ENCODE measurements around the gene SUMO2. TPM values are rescaled to one million over a fixed set of nuclear protein-coding genes. Genes with fewer than 3 reads are reported as not detected.
"Not testable (repeated sequence)": the region's sequence is repeated elsewhere in the genome, so short reads cannot be mapped to it uniquely, and the experiment has no call there.

Gene SUMO2
- total RNA-seq, 2 experiments from 2014 or later: 506 to 525 TPM

GRCh38 chr17:75209061-75209460 lies 26.3 kb upstream of the SUMO2 start:
- Mint-ChIP-seq H3K36me3 (ENCODE audit: low read depth) (peaks cover 36% of the 10 kb centered on the region), H3K27me3 (no peaks in the 10 kb centered on the region), H3K4me1 (ENCODE audit: low read depth) (peaks cover 16% of the 10 kb centered on the region), H3K27ac (no peak overlapping the region), H3K9me3 (no peaks in the 10 kb centered on the region), H3K4me3 (no peak overlapping the region)
- ATAC-seq (no peak), DNase-seq (no peak)
- ChIA-PET POLR2A (interaction anchor here (0.6 to 1.6 kb wide), 5 partner anchors 9 to 314 kb away, joined by 3 to 4 read pairs (median 3); no protein-coding TSS in a partner anchor), CTCF (interaction anchor here (0.7 to 1.8 kb wide), 5 partner anchors 15 to 149 kb away, joined by 3 to 9 read pairs (median 4); no protein-coding TSS in a partner anchor)
- TF ChIP-seq CTCF (IDR thresholded peaks at IDR 0.05): no peak
- intact Hi-C loops (cut with micrococcal nuclease): no loop called here

GRCh38 chr17:75208161-75208560 lies 25.4 kb upstream of the SUMO2 start:
- Mint-ChIP-seq H3K36me3 (ENCODE audit: low read depth) (peaks cover 32% of the 10 kb centered on the region), H3K4me3 (no peak overlapping the region), H3K27me3 (no peaks in the 10 kb centered on the region), H3K9me3 (no peaks in the 10 kb centered on the region), H3K27ac (no peak overlapping the region), H3K4me1 (ENCODE audit: low read depth) (peaks cover 20% of the 10 kb centered on the region)
- POLR2A ChIA-PET: interaction anchor here (1.2 to 1.8 kb wide), 3 partner anchors 10 to 63 kb away, joined by 3 to 4 read pairs (median 4); partner anchors contain the start of gene MIF4GD
- DNase-seq (no peak), ATAC-seq (no peak)
- intact Hi-C loops (cut with micrococcal nuclease): no loop called here
- CTCF ChIA-PET: interaction anchor here (1.0 to 9.3 kb wide), 3 partner anchors 37 to 304 kb away, joined by 3 to 221 read pairs (median 4); no protein-coding TSS in a partner anchor
- TF ChIP-seq CTCF (IDR thresholded peaks at IDR 0.05): no peak

GRCh38 chr17:75207760-75208159 lies 25.0 kb upstream of the SUMO2 start:
- H3K36me3 Mint-ChIP-seq (ENCODE audit: low read depth): peaks cover 29% of the 10 kb centered on the region
- no peak overlapping the region for H3K27ac Mint-ChIP-seq
- ATAC-seq (no peak), DNase-seq (no peak)
- peaks cover 20% of the 10 kb centered on the region for H3K4me1 Mint-ChIP-seq (ENCODE audit: low read depth)
- TF ChIP-seq CTCF (IDR thresholded peaks at IDR 0.05): no peak
- intact Hi-C loops (cut with micrococcal nuclease): no loop called here
- no peaks in the 10 kb centered on the region for H3K9me3 Mint-ChIP-seq
- ChIA-PET CTCF (interaction anchor here (0.8 to 9.3 kb wide), 3 partner anchors 30 to 305 kb away, joined by 3 to 221 read pairs (median 3); no protein-coding TSS in a partner anchor), POLR2A (interaction anchor here (1.6 to 1.9 kb wide), 4 partner anchors 10 to 94 kb away, joined by 3 to 8 read pairs (median 6); partner anchors contain the start of genes MIF4GD and SLC25A19)
- no peak overlapping the region for H3K4me3 Mint-ChIP-seq
- no peaks in the 10 kb centered on the region for H3K27me3 Mint-ChIP-seq

- Mint-ChIP-seq H3K4me1 (ENCODE audit: low read depth) (peaks cover 20% of the 10 kb centered on the region), H3K4me3 (peak overlapping the region; percentile 95), H3K27ac (peak overlapping the region; percentile 100), H3K36me3 (ENCODE audit: low read depth) (peaks cover 26% of the 10 kb centered on the region)
- H3K27me3 Mint-ChIP-seq; ATAC-seq; H3K9me3 Mint-ChIP-seq; DNase-seq; intact Hi-C loops (cut with micrococcal nuclease): not testable (repeated sequence)
- ChIA-PET CTCF (interaction anchor here (0.8 to 9.3 kb wide), 5 partner anchors 31 to 93 kb away, joined by 3 to 221 read pairs (median 3); no protein-coding TSS in a partner anchor), POLR2A (interaction anchor here (1.0 to 2.0 kb wide), 7 partner anchors 18 to 99 kb away, joined by 3 to 8 read pairs (median 4); partner anchors contain the start of genes MIF4GD and SLC25A19)
Observed at GRCh38 chr17:75207050-75207407, 24.3 kb upstream of the SUMO2 start.

- DNase-seq (no peak), ATAC-seq (peak; percentile 24)
- Mint-ChIP-seq H3K9me3 (no peaks in the 10 kb centered on the region), H3K27me3 (no peaks in the 10 kb centered on the region), H3K4me3 (peak overlapping the region; percentile 95), H3K27ac (peak overlapping the region; percentile 100), H3K36me3 (ENCODE audit: low read depth) (peaks cover 20% of the 10 kb centered on the region), H3K4me1 (ENCODE audit: low read depth) (peaks cover 22% of the 10 kb centered on the region)
- ChIA-PET CTCF (interaction anchor here (0.9 to 9.3 kb wide), 12 partner anchors 9 to 207 kb away, joined by 3 to 221 read pairs (median 4); partner anchors contain the start of gene MIF4GD), POLR2A (interaction anchor here (0.7 to 2.0 kb wide), 15 partner anchors 10 to 193 kb away, joined by 3 to 9 read pairs (median 4); partner anchors contain the start of genes JPT1, MIF4GD, MRPL58 and NT5C)
- no peak for TF ChIP-seq CTCF (IDR thresholded peaks at IDR 0.05)
- intact Hi-C loops (cut with micrococcal nuclease): no loop called here
Observed at GRCh38 chr17:75205793-75206163, 23.0 kb upstream of the SUMO2 start.
